SK-N-SH (cell line): ENCODE results near the gene PTPN2. TPM values are rescaled to one million over a fixed set of nuclear protein-coding genes. Genes with fewer than 3 reads are reported as not detected.

Experiments used
- CTCF ChIA-PET: fragments of 300-600, 350-600 bp; formaldehyde crosslinking; extraction: SDS; loops from one replicate; lab custom pipeline; 2021; lab: Yijun Ruan, JAX
- POLR2A ChIA-PET: fragments of 350-600 bp; sonication (Branson Sonifier 250); formaldehyde crosslinking; extraction: SDS; loops from one replicate; lab custom pipeline; 2020; ENCODE audit warnings: antibody characterized with exemption, inconsistent platforms; lab: Yijun Ruan, JAX
- DNase-seq: peaks from one replicate; pipeline ENCODE4 v3.0.0; 2012
- H2AFZ ChIP-seq: fragments of 200-600 bp; sonication (generic); 2 replicates; pipeline ENCODE4 v1.8.1; 2016; ENCODE audit warnings: antibody characterized with exemption, mild to moderate bottlenecking, low read depth
- H3F3A ChIP-seq: fragments of 200-600 bp; sonication (generic); replicated peaks from 2 replicates; pipeline ENCODE3; 2016; ENCODE audit warnings: antibody characterized with exemption, mild to moderate bottlenecking; ENCODE audit not compliant: insufficient read depth
- H3K27ac ChIP-seq, 2 experiments: fragments of 200-500 bp in 1 of 2; fragments of 200-600 bp in 1 of 2; sonication (Bioruptor generic) in 1 of 2; sonication (generic), shearing (Covaris generic) in 1 of 2; 2 replicates each; pipeline versions ENCODE4 v1.5.1 to v1.6.1; 2014 to 2016; ENCODE audit warnings: low read depth in 2 of 2, inconsistent platforms in 1 of 2, low read length in 1 of 2, mild to moderate bottlenecking in 1 of 2, mixed read lengths in 1 of 2
- H3K27me3 ChIP-seq: fragments of 200-600 bp; sonication (generic), shearing (Covaris generic); 2 replicates; pipeline ENCODE4 v1.6.1; 2016; ENCODE audit warnings: mixed run types; ENCODE audit not compliant: insufficient read depth
- H3K36me3 ChIP-seq, 2 experiments: fragments of 200-500 bp in 1 of 2; fragments of 200-600 bp in 1 of 2; sonication (Bioruptor generic) in 1 of 2; sonication (generic) in 1 of 2; replicated peaks in 1 of 2; 2 replicates each; pipeline versions ENCODE3 to v1.5.1; 2014 to 2016; ENCODE audit warnings: low read length in 1 of 2, mild to moderate bottlenecking in 1 of 2; ENCODE audit not compliant: insufficient read depth in 2 of 2, control insufficient read depth in 1 of 2
- H3K4me1 ChIP-seq, 2 experiments: fragments of 200-500 bp in 1 of 2; fragments of 200-600 bp in 1 of 2; sonication (Bioruptor generic) in 1 of 2; sonication (generic), shearing (Covaris generic) in 1 of 2; 2 replicates each; pipeline versions ENCODE4 v1.5.1 to v1.6.1; 2014 to 2016; ENCODE audit warnings: low read depth in 1 of 2, low read length in 1 of 2, mixed run types in 1 of 2; ENCODE audit not compliant: insufficient read depth in 2 of 2, control insufficient read depth in 1 of 2
- H3K4me2 ChIP-seq: fragments of 200-600 bp; sonication (generic), shearing (Covaris generic); 2 replicates; pipeline ENCODE4 v1.6.1; 2017; ENCODE audit warnings: mixed run types
- H3K4me3 ChIP-seq, 2 experiments: fragments of 200-500 bp in 1 of 2; fragments of 200-600 bp in 1 of 2; sonication (Bioruptor generic) in 1 of 2; sonication (generic), shearing (Covaris generic) in 1 of 2; 2 replicates each; pipeline versions ENCODE4 v1.5.1 to v1.8.1; 2014 to 2016; ENCODE audit warnings: low read depth in 2 of 2, inconsistent platforms in 1 of 2, low read length in 1 of 2, mild to moderate bottlenecking in 1 of 2, mixed read lengths in 1 of 2, moderate library complexity in 1 of 2
- H3K79me2 ChIP-seq: fragments of 200-600 bp; sonication (generic); 2 replicates; pipeline ENCODE4 v1.8.1; 2017; ENCODE audit warnings: mild to moderate bottlenecking; ENCODE audit not compliant: insufficient read depth
- H3K9ac ChIP-seq: fragments of 200-600 bp; sonication (generic); 2 replicates; pipeline ENCODE4 v1.6.1; 2017; ENCODE audit warnings: mixed run types
- H3K9me2 ChIP-seq: fragments of 200-600 bp; sonication (generic); 2 replicates; pipeline ENCODE4 v1.6.1; 2017; ENCODE audit warnings: mixed run types
- H3K9me3 ChIP-seq: fragments of 200-600 bp; sonication (generic); 2 replicates; pipeline ENCODE4 v1.6.1; 2017; ENCODE audit warnings: mixed run types, mild to moderate bottlenecking, moderate library complexity
- H4K20me1 ChIP-seq: fragments of 200-600 bp; sonication (generic); 2 replicates; pipeline ENCODE4 v1.6.1; 2017; ENCODE audit warnings: mild to moderate bottlenecking, mixed run types; ENCODE audit not compliant: insufficient read depth
- ELF1 ChIP-seq: IDR thresholded peaks from 2 replicates; pipeline ENCODE4 v1.4.0; 2012
- EZH2phosphoT487 ChIP-seq: fragments of 200-600 bp; sonication (generic); IDR thresholded peaks from 2 replicates; pipeline ENCODE4 v1.6.1; 2017; ENCODE audit warnings: low read depth, mixed run types, mild to moderate bottlenecking, antibody characterized with exemption, moderate library complexity, borderline replicate concordance
- FOXM1 ChIP-seq: IDR thresholded peaks from 2 replicates; pipeline ENCODE4 v1.4.0; 2012; ENCODE audit warnings: low read depth, mild to moderate bottlenecking
- JUND ChIP-seq: IDR thresholded peaks from 2 replicates; pipeline ENCODE4 v1.4.0; 2012
- MEF2A ChIP-seq: IDR thresholded peaks from 2 replicates; pipeline ENCODE4 v1.4.0; 2012; ENCODE audit warnings: low read depth, borderline replicate concordance
- POLR2AphosphoS5 ChIP-seq: IDR thresholded peaks from 2 replicates; pipeline ENCODE4 v1.6.1; 2012; ENCODE audit warnings: low read depth, low read length
- RAD21 ChIP-seq: IDR thresholded peaks from 2 replicates; pipeline ENCODE4 v1.6.1; 2012; ENCODE audit warnings: mild to moderate bottlenecking, low read length
- TAF1 ChIP-seq: IDR thresholded peaks from 2 replicates; pipeline ENCODE4 v1.6.1; 2012; ENCODE audit warnings: low read depth, mild to moderate bottlenecking, low read length, moderate library complexity, borderline replicate concordance
- TCF12 ChIP-seq: IDR thresholded peaks from 2 replicates; pipeline ENCODE4 v1.4.0; 2012
- YY1 ChIP-seq: IDR thresholded peaks from 2 replicates; pipeline ENCODE4 v1.4.0; 2012; ENCODE audit warnings: low read depth, mild to moderate bottlenecking
- WGBS: methylation state at CpG from one replicate; pipeline ENCODE4 v1.1.6; 2017; ENCODE audit warnings: low lambda C conversion rate; 5-methylcytosine and 5-hydroxymethylcytosine counted together
- polyA plus RNA-seq, 3 experiments: library from polyadenylated mRNA; depleted of rRNA; stranded (reverse); fragments of >200 nt; gene quantifications; 2 replicates each; pipeline ENCODE4 v1.2.3, GENCODE V29; 2012
- TF ChIP-seq, protein P1 (sequence below): fragments of 200-600 bp; sonication (generic); IDR thresholded peaks from 2 replicates; pipeline ENCODE4 v1.6.1; 2017; ENCODE audit warnings: antibody characterized with exemption, mild to moderate bottlenecking, moderate library complexity
- TF ChIP-seq, protein P2 (sequence below): IDR thresholded peaks from 2 replicates; pipeline ENCODE4; 2012
- TF ChIP-seq, protein P3 (sequence below): IDR thresholded peaks from 2 replicates; pipeline ENCODE4 v1.4.0; 2012; ENCODE audit warnings: low read depth, borderline replicate concordance
- TF ChIP-seq, protein P4 (sequence below): fragments of 150-350 bp; IDR thresholded peaks from 2 replicates; pipeline ENCODE4 v1.6.1; 2016; ENCODE audit warnings: mild to moderate bottlenecking, low read depth, low read length

The PTPN2 gene
- polyA plus RNA-seq, 1 of the 3 experiments (the other 2 are of a cell fraction), result 11.2 TPM

DNA sequence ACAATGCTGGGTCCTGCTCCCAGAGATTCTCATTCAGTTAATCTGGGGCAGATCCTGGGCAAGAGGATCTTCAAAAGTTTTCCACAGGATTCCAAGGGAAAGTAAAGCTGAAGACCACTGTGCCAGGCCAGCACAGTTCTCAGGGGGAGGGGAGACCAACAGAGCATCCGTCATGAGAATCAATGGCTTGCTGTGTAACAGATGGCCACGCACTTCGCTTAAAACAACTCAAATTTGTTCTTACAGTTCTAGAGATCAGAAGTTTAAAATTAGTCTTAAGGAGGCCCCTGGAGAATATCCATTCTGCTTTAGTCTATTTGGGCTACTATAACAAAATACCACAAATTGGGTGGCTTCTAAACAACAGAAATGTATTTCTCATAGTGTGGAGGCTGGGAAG is 46.3 kb upstream of the PTPN2 start:
- H3K27ac ChIP-seq, result no peak overlapping the region
- H3K4me2 ChIP-seq, result no peak overlapping the region
- no peak overlapping the region for H3K4me3 ChIP-seq
- POLR2A ChIA-PET, result no interaction called here
- WGBS, result 92% methylated on average over 3 of the region's 3 CpGs
- no peaks in the 10 kb centered on the region for H3K79me2 ChIP-seq
- H3K9ac ChIP-seq, result no peak overlapping the region
- no peaks in the 10 kb centered on the region for H3K9me3 ChIP-seq
- H4K20me1 ChIP-seq, result no peaks in the 10 kb centered on the region
- no peak for DNase-seq
- H3K27me3 ChIP-seq, result no peaks in the 10 kb centered on the region
- CTCF ChIA-PET, result interaction anchor here (1.0 kb wide), 1 partner anchor 13 kb away, joined by 3 read pairs; no protein-coding TSS in a partner anchor
- TF ChIP-seq, protein P1, sequence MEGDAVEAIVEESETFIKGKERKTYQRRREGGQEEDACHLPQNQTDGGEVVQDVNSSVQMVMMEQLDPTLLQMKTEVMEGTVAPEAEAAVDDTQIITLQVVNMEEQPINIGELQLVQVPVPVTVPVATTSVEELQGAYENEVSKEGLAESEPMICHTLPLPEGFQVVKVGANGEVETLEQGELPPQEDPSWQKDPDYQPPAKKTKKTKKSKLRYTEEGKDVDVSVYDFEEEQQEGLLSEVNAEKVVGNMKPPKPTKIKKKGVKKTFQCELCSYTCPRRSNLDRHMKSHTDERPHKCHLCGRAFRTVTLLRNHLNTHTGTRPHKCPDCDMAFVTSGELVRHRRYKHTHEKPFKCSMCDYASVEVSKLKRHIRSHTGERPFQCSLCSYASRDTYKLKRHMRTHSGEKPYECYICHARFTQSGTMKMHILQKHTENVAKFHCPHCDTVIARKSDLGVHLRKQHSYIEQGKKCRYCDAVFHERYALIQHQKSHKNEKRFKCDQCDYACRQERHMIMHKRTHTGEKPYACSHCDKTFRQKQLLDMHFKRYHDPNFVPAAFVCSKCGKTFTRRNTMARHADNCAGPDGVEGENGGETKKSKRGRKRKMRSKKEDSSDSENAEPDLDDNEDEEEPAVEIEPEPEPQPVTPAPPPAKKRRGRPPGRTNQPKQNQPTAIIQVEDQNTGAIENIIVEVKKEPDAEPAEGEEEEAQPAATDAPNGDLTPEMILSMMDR, result no peak
- TF ChIP-seq, protein P2, sequence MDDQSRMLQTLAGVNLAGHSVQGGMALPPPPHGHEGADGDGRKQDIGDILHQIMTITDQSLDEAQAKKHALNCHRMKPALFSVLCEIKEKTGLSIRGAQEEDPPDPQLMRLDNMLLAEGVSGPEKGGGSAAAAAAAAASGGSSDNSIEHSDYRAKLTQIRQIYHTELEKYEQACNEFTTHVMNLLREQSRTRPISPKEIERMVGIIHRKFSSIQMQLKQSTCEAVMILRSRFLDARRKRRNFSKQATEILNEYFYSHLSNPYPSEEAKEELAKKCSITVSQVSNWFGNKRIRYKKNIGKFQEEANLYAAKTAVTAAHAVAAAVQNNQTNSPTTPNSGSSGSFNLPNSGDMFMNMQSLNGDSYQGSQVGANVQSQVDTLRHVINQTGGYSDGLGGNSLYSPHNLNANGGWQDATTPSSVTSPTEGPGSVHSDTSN, result no peak
- TF ChIP-seq RAD21 (no peak), FOXM1 (no peak), ELF1 (no peak), YY1 (no peak), MEF2A (no peak), POLR2AphosphoS5 (no peak)
- H3K36me3 ChIP-seq, result no peaks in the 10 kb centered on the region
- no peaks in the 10 kb centered on the region for H3K9me2 ChIP-seq
- H2AFZ ChIP-seq, result no peak overlapping the region
- H3K4me1 ChIP-seq, result peaks cover 0 to 2% of the 10 kb centered on the region in 2 experiments; a peak in 1 of 4 replicates
- H3F3A ChIP-seq, result peaks cover 3% of the 10 kb centered on the region

DNA sequence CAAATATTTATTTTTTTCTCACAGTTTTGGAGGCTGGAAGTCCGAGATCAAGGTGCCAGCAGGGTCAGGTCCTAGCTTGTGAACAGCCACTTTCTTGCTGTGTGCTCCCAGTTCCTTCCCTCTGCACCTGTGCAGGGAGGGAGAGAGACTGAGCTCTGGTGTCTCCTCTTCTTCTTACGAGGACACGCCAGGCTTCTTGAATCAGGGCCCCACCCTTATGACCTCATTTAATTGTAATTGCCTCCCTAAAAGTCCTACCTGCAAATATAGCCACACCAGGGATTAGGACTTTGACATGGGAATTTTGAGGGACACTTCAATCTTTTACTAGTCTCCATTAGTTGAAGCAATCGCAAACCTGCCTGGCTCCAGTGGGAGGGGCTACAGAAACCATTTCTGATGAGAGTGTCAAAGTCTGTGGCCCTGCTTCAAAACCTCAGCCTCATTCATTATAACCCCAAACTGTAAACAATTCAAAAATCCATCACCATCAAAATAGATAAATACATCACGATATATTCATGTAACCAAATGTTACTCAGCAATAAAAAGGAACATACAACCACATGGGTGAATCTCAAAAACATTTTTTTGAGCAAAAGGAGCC is 45.5 kb upstream of the PTPN2 start:
- TF ChIP-seq, protein P3, sequence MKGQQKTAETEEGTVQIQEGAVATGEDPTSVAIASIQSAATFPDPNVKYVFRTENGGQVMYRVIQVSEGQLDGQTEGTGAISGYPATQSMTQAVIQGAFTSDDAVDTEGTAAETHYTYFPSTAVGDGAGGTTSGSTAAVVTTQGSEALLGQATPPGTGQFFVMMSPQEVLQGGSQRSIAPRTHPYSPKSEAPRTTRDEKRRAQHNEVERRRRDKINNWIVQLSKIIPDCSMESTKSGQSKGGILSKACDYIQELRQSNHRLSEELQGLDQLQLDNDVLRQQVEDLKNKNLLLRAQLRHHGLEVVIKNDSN, result no peak
- TF ChIP-seq JUND, result no peak
- no peak for TF ChIP-seq MEF2A
- TF ChIP-seq, protein P1, result no peak
- no peak for TF ChIP-seq YY1
- TF ChIP-seq EZH2phosphoT487, result no peak
- TF ChIP-seq, protein P4, sequence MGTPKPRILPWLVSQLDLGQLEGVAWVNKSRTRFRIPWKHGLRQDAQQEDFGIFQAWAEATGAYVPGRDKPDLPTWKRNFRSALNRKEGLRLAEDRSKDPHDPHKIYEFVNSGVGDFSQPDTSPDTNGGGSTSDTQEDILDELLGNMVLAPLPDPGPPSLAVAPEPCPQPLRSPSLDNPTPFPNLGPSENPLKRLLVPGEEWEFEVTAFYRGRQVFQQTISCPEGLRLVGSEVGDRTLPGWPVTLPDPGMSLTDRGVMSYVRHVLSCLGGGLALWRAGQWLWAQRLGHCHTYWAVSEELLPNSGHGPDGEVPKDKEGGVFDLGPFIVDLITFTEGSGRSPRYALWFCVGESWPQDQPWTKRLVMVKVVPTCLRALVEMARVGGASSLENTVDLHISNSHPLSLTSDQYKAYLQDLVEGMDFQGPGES, result no peak
- no peak for TF ChIP-seq POLR2AphosphoS5
- no peak for TF ChIP-seq TCF12
- no peak for TF ChIP-seq TAF1
- TF ChIP-seq ELF1, result no peak
- TF ChIP-seq, all 33 proteins: peak for 0
- Histone ChIP-seq H2AFZ (no peak overlapping the region), H3K4me1 (peaks cover 0 to 2% of the 10 kb centered on the region in 2 experiments; a peak in 1 of 4 replicates), H4K20me1 (no peaks in the 10 kb centered on the region), H3K9me2 (no peaks in the 10 kb centered on the region), H3F3A (no peaks in the 10 kb centered on the region), H3K9me3 (no peaks in the 10 kb centered on the region), H3K27me3 (no peaks in the 10 kb centered on the region), H3K9ac (no peak overlapping the region), H3K27ac (no peak overlapping the region), H3K79me2 (no peaks in the 10 kb centered on the region), H3K4me3 (no peak overlapping the region), H3K4me2 (no peak overlapping the region), H3K36me3 (no peaks in the 10 kb centered on the region)
- DNase-seq, result no peak
- ChIA-PET POLR2A (no interaction called here), CTCF (interaction anchor here (1.3 kb wide), 1 partner anchor 36 kb away, joined by 4 read pairs; no protein-coding TSS in a partner anchor)
- WGBS, result 75% methylated on average over 5 of the region's 5 CpGs
